ENCODE measurements around the gene CMSS1.

The CMSS1 gene

DNA sequence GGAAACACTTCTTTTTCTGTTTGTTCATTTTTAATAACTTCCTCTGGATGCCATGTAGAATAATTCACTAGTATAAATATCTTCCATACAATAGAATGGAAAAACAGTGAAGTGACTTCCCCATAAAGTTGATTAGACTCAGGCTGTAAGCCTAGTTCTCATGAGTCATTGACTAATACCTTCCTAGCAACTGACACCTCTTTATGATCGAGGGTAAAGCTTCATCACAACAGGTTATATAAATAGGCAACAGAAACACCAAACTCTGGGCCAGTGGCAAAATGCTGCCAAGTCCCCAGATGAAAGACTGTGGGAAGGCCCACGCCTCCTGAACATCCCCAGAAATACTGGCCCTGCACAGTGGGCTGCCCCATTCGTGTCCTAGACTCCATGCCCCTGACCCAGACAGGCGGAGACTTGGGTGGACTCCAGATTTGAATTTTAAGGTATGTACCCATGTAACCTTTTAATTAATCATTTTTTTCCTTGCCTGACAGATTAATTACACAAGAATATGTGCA lies 371.8 kb downstream of the CMSS1 start:
- Histone ChIP-seq H3K9ac (ENCODE audit: low read depth, low read length, poor library complexity, severe bottlenecking) (no peak overlapping the region), H2AFZ (ENCODE audit: low read length) (no peak overlapping the region), H3F3A (ENCODE audit: low read depth) (no peaks in the 10 kb centered on the region), H3K4me2 (ENCODE audit: low read depth, low read length, poor library complexity, severe bottlenecking) (no peak overlapping the region), H3K36me3 (ENCODE audit: insufficient read depth, low read length) (no peaks in the 10 kb centered on the region), H3K79me2 (ENCODE audit: insufficient read depth, low read length) (no peaks in the 10 kb centered on the region), H4K20me1 (ENCODE audit: insufficient read depth, low read length, poor library complexity, severe bottlenecking) (no peaks in the 10 kb centered on the region), H3K4me3 (ENCODE audit: low read length, poor library complexity, severe bottlenecking) (no peak overlapping the region), H3K9me2 (replicated peaks; ENCODE audit: low read depth, low read length) (no peaks in the 10 kb centered on the region), H3K4me1 (ENCODE audit: insufficient read depth, low read length, poor library complexity, severe bottlenecking) (no peaks in the 10 kb centered on the region), H3K27me3 (ENCODE audit: insufficient read depth, low read length, poor library complexity, severe bottlenecking) (no peaks in the 10 kb centered on the region), H3K9me3 (ENCODE audit: insufficient read depth, low read depth, low read length) (no peaks in the 10 kb centered on the region)
- no peak for TF ChIP-seq CTCF (conservative IDR thresholded peaks at IDR 0.05; ENCODE audit: low read length)
- TF ChIP-seq EZH2phosphoT487 (IDR thresholded peaks at IDR 0.05; ENCODE audit: borderline replicate concordance) = no peak

GRCh38 chr3:100195375-100195774 lies 377.7 kb downstream of the CMSS1 start:
- Histone ChIP-seq H3K4me3 (ENCODE audit: low read length, poor library complexity, severe bottlenecking) (no peak overlapping the region), H3F3A (ENCODE audit: low read depth) (no peaks in the 10 kb centered on the region), H3K9me2 (replicated peaks; ENCODE audit: low read depth, low read length) (no peaks in the 10 kb centered on the region), H3K9me3 (ENCODE audit: insufficient read depth, low read depth, low read length) (no peaks in the 10 kb centered on the region), H3K27me3 (ENCODE audit: insufficient read depth, low read length, poor library complexity, severe bottlenecking) (no peaks in the 10 kb centered on the region), H3K4me2 (ENCODE audit: low read depth, low read length, poor library complexity, severe bottlenecking) (no peak overlapping the region), H2AFZ (ENCODE audit: low read length) (no peak overlapping the region), H3K9ac (ENCODE audit: low read depth, low read length, poor library complexity, severe bottlenecking) (no peak overlapping the region), H3K36me3 (ENCODE audit: insufficient read depth, low read length) (no peaks in the 10 kb centered on the region), H3K4me1 (ENCODE audit: insufficient read depth, low read length, poor library complexity, severe bottlenecking) (no peaks in the 10 kb centered on the region), H3K79me2 (ENCODE audit: insufficient read depth, low read length) (no peaks in the 10 kb centered on the region), H4K20me1 (ENCODE audit: insufficient read depth, low read length, poor library complexity, severe bottlenecking) (no peaks in the 10 kb centered on the region)
- no peak for TF ChIP-seq EZH2phosphoT487 (IDR thresholded peaks at IDR 0.05; ENCODE audit: borderline replicate concordance)

DNA sequence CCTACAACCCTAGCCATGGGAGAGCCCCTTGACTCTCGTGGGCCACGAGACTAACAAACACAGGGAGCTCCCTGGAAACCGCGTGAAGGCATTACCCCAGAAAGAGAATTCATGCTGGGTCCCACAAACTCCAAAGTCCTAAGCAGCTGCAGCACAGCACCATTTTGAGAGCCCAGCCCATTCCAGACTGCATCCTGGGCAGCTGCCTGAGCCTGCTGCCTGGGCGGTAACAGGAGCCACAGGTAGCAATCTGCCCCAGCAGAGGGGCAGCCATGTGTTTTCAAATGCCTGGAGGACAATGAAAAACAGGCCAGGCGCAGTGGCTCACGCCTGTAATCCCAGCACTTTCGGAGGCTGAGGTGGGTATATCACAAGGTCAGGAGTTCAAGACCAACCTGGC lies 380.2 kb downstream of the CMSS1 start:
- H3K4me2 ChIP-seq (ENCODE audit: low read depth, low read length, poor library complexity, severe bottlenecking) = no peak overlapping the region
- no peaks in the 10 kb centered on the region for H4K20me1 ChIP-seq (ENCODE audit: insufficient read depth, low read length, poor library complexity, severe bottlenecking)
- no peaks in the 10 kb centered on the region for H3K9me3 ChIP-seq (ENCODE audit: insufficient read depth, low read depth, low read length)
- no peaks in the 10 kb centered on the region for H3K9me2 ChIP-seq (replicated peaks; ENCODE audit: low read depth, low read length)
- no peaks in the 10 kb centered on the region for H3K79me2 ChIP-seq (ENCODE audit: insufficient read depth, low read length)
- H3K9ac ChIP-seq (ENCODE audit: low read depth, low read length, poor library complexity, severe bottlenecking) = no peak overlapping the region
- H3K36me3 ChIP-seq (ENCODE audit: insufficient read depth, low read length) = no peaks in the 10 kb centered on the region
- TF ChIP-seq EZH2phosphoT487 (IDR thresholded peaks at IDR 0.05; ENCODE audit: borderline replicate concordance) (no peak), CTCF (conservative IDR thresholded peaks at IDR 0.05; ENCODE audit: low read length) (no peak)
- H2AFZ ChIP-seq (ENCODE audit: low read length) = no peak overlapping the region
- H3K27me3 ChIP-seq (ENCODE audit: insufficient read depth, low read length, poor library complexity, severe bottlenecking) = no peaks in the 10 kb centered on the region
- H3K4me1 ChIP-seq (ENCODE audit: insufficient read depth, low read length, poor library complexity, severe bottlenecking) = no peaks in the 10 kb centered on the region
- no peak overlapping the region for H3K4me3 ChIP-seq (ENCODE audit: low read length, poor library complexity, severe bottlenecking)
- no peaks in the 10 kb centered on the region for H3F3A ChIP-seq (ENCODE audit: low read depth)

DNA sequence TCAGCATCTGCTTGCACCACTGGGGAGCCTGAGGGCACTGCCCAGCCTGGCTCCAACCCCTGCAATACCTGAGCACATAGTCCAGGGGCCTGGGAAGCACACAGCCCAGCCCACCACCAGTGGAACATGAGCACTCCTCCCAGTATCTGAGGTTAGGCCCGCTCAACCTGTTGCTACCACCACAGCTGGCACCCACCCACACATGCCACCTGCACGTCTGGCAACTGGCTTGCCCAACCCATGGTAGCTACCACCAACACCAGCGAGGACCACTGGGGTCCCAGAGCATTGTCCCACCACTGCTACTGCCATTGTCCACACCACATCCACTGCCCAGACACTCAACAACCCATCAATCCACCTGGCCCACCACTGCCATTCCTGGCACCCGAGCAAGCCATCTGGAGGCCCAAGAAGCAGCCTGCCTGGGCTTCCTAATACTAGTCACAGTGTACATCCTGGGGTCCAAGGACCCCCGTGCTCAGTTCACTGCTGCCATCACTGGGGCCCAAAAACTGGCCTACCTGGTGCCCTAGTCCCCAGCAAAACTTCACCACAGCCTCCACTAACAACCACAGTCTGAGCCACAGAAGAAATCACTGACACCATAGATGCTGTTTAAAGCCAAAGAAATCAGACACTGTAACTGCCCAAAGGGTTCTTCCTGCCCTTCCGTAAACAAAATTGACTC lies 381.1 kb downstream of the CMSS1 start:
- Histone ChIP-seq H4K20me1 (ENCODE audit: insufficient read depth, low read length, poor library complexity, severe bottlenecking) (no peaks in the 10 kb centered on the region), H3K27me3 (ENCODE audit: insufficient read depth, low read length, poor library complexity, severe bottlenecking) (no peaks in the 10 kb centered on the region), H3K36me3 (ENCODE audit: insufficient read depth, low read length) (no peaks in the 10 kb centered on the region), H2AFZ (ENCODE audit: low read length) (no peak overlapping the region), H3K4me3 (ENCODE audit: low read length, poor library complexity, severe bottlenecking) (no peak overlapping the region), H3K4me2 (ENCODE audit: low read depth, low read length, poor library complexity, severe bottlenecking) (no peak overlapping the region), H3K9me3 (ENCODE audit: insufficient read depth, low read depth, low read length) (no peaks in the 10 kb centered on the region), H3K9me2 (replicated peaks; ENCODE audit: low read depth, low read length) (no peaks in the 10 kb centered on the region), H3K4me1 (ENCODE audit: insufficient read depth, low read length, poor library complexity, severe bottlenecking) (no peaks in the 10 kb centered on the region), H3K9ac (ENCODE audit: low read depth, low read length, poor library complexity, severe bottlenecking) (no peak overlapping the region), H3K79me2 (ENCODE audit: insufficient read depth, low read length) (no peaks in the 10 kb centered on the region), H3F3A (ENCODE audit: low read depth) (no peaks in the 10 kb centered on the region)
- TF ChIP-seq CTCF (conservative IDR thresholded peaks at IDR 0.05; ENCODE audit: low read length) = no peak
- TF ChIP-seq EZH2phosphoT487 (IDR thresholded peaks at IDR 0.05; ENCODE audit: borderline replicate concordance) = no peak

All from Loucy (cell line).